ENCODE data around the gene PEPD. TPM values are rescaled to one million over a fixed set of nuclear protein-coding genes. Genes with fewer than 3 reads are reported as not detected.

PEPD gene
- polyA plus RNA-seq, 1 donor from 2014 or later: 43.9 TPM

DNA sequence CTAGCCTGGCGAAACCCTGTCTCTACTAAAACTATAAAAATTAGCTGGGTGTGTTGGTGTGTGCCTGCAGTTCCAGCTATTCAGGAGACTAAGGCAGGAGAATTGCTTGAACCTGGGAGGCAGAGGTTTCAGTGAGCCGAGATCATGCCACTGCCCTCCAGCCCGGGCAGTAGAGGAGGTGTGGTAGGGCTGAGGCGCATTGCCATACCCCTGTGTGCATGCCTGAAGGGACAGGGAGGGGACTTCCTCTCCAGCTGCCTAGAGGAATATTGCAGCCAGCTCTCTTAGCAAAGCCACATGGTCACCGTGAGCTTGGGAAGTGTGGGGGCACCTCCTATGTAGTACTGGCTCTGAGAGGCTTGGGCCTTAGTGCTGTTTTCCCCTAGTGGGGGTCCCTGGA, 29.2 kb upstream of the PEPD start:
- Histone ChIP-seq H3K4me3 (ENCODE audit: low read length) (no peak overlapping the region), H3K4me2 (ENCODE audit: low read length) (no peak overlapping the region), H2AFZ (ENCODE audit: low read depth, low read length) (no peak overlapping the region), H3K9ac (ENCODE audit: low read length) (no peak overlapping the region), H3K9me2 (ENCODE audit: insufficient read depth, low read length) (no peaks in the 10 kb centered on the region), H3K79me2 (replicated peaks; ENCODE audit: insufficient read depth, low read length) (no peaks in the 10 kb centered on the region), H3K27me3 (ENCODE audit: insufficient read depth, low read depth, low read length) (no peaks in the 10 kb centered on the region), H3K36me3 (ENCODE audit: insufficient read depth, low read length) (no peaks in the 10 kb centered on the region), H3K27ac (ENCODE audit: low read length) (no peak overlapping the region), H4K20me1 (ENCODE audit: insufficient read depth) (no peaks in the 10 kb centered on the region), H3K9me3 (ENCODE audit: low read length) (no peaks in the 10 kb centered on the region), H3F3A (ENCODE audit: insufficient read depth, low read length, poor library complexity, severe bottlenecking) (no peaks in the 10 kb centered on the region)
- no peak for TF ChIP-seq EP300 (conservative IDR thresholded peaks at IDR 0.05; ENCODE audit: poor library complexity, severe bottlenecking)
- no peak for TF ChIP-seq EZH2 (IDR thresholded peaks at IDR 0.05; ENCODE audit: borderline replicate concordance, insufficient read depth, low read length, poor library complexity, severe bottlenecking)
- TF ChIP-seq SMC3 (conservative IDR thresholded peaks at IDR 0.05; ENCODE audit: poor library complexity): no peak
- TF ChIP-seq CTCF (IDR thresholded peaks at IDR 0.05; ENCODE audit: poor library complexity, severe bottlenecking): no peak
- TF ChIP-seq REST (IDR thresholded peaks at IDR 0.05; ENCODE audit: borderline replicate concordance): no peak
- TF ChIP-seq RAD21 (conservative IDR thresholded peaks at IDR 0.05): no peak
- TF ChIP-seq TAF1 (IDR thresholded peaks at IDR 0.05; ENCODE audit: low read depth): no peak
- no peak for TF ChIP-seq MXI1 (conservative IDR thresholded peaks at IDR 0.05; ENCODE audit: poor library complexity, severe bottlenecking)
- no peak for TF ChIP-seq POLR2AphosphoS5 (IDR thresholded peaks at IDR 0.05)

GRCh38 chr19:33547676-33548075, 26.1 kb upstream of the PEPD start:
- Histone ChIP-seq H3K27ac (ENCODE audit: low read length) (no peak overlapping the region), H3K27me3 (ENCODE audit: insufficient read depth, low read depth, low read length) (no peaks in the 10 kb centered on the region), H4K20me1 (ENCODE audit: insufficient read depth) (no peaks in the 10 kb centered on the region), H3K9me3 (ENCODE audit: low read length) (no peaks in the 10 kb centered on the region), H3K9me2 (ENCODE audit: insufficient read depth, low read length) (no peaks in the 10 kb centered on the region), H3K4me2 (ENCODE audit: low read length) (no peak overlapping the region), H3K4me3 (ENCODE audit: low read length) (no peak overlapping the region), H3K9ac (ENCODE audit: low read length) (no peak overlapping the region), H3K79me2 (replicated peaks; ENCODE audit: insufficient read depth, low read length) (no peaks in the 10 kb centered on the region), H2AFZ (ENCODE audit: low read depth, low read length) (no peak overlapping the region), H3F3A (ENCODE audit: insufficient read depth, low read length, poor library complexity, severe bottlenecking) (no peaks in the 10 kb centered on the region), H3K36me3 (ENCODE audit: insufficient read depth, low read length) (no peaks in the 10 kb centered on the region)
- TF ChIP-seq CTCF (IDR thresholded peaks at IDR 0.05; ENCODE audit: poor library complexity, severe bottlenecking) (no peak), SMC3 (conservative IDR thresholded peaks at IDR 0.05; ENCODE audit: poor library complexity) (no peak), RAD21 (conservative IDR thresholded peaks at IDR 0.05) (no peak), MXI1 (conservative IDR thresholded peaks at IDR 0.05; ENCODE audit: poor library complexity, severe bottlenecking) (no peak), TAF1 (IDR thresholded peaks at IDR 0.05; ENCODE audit: low read depth) (no peak), POLR2AphosphoS5 (IDR thresholded peaks at IDR 0.05) (no peak), REST (IDR thresholded peaks at IDR 0.05; ENCODE audit: borderline replicate concordance) (no peak), EZH2 (IDR thresholded peaks at IDR 0.05; ENCODE audit: borderline replicate concordance, insufficient read depth, low read length, poor library complexity, severe bottlenecking) (no peak), EP300 (conservative IDR thresholded peaks at IDR 0.05; ENCODE audit: poor library complexity, severe bottlenecking) (no peak)
